GM20431 (cell line): ENCODE data around the gene PAX9.

ENCODE experiments used
- in situ Hi-C: fragments of 300-500 bp; cut with MseI, MboI; formaldehyde crosslinking; loops from one replicate; pipeline ENCODE4 v1.15.0; 2020; ENCODE audit warnings: low sequenced_read_pairs; ENCODE audit not compliant: unreplicated experiment

PAX9 gene

GRCh38 chr14:36717363-36717762 lies 55.7 kb downstream of the PAX9 start:
- in situ Hi-C loops = no loop called here

GRCh38 chr14:36718216-36718615 lies 56.6 kb downstream of the PAX9 start:
- in situ Hi-C loops = no loop called here

DNA sequence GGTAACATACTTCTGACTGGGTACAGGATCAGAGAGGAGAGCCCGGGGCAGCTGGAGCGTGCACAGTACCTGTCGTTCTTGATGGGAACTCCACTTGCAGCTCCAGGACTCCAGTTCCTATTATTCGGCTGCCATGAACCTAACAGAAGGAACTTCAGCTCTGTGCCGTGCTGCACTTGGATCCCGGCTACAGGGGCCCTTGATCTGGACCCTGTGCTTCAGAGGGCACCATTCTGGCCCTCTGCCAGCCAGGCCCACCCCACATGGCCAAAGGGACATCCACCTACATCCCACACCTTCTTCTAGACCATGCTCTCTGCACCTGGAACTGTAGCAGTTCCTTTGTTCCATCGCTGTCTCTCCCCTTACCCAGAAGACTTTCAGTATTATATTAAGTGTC lies 58.2 kb downstream of the PAX9 start:
- in situ Hi-C loops = no loop called here

GRCh38 chr14:36720657-36721056 lies 59.0 kb downstream of the PAX9 start:
- in situ Hi-C loops = no loop called here

- in situ Hi-C loops = no loop called here
These were observed 60.2 kb downstream of the PAX9 start for GRCh38 chr14:36721877-36722276.

GRCh38 chr14:36723530-36723929 lies 61.9 kb downstream of the PAX9 start:
- in situ Hi-C loops = no loop called here

- in situ Hi-C loops = no loop called here
These were observed 62.5 kb downstream of the PAX9 start for GRCh38 chr14:36724162-36724561.

GRCh38 chr14:36726128-36726527 lies 64.5 kb downstream of the PAX9 start:
- in situ Hi-C loops = no loop called here
